Neutrophil (primary cell): ENCODE data around the gene HOXA2.

Source experiments
- H3K27ac ChIP-seq: fragments of 200-600 bp; sonication (generic); 2 replicates; pipeline ENCODE4 v1.5.1; 2016; ENCODE audit warnings: mild to moderate bottlenecking, moderate library complexity
- H3K27me3 ChIP-seq: fragments of 200-600 bp; sonication (generic); 2 replicates; pipeline ENCODE4 v1.6.0; 2016; ENCODE audit warnings: mild to moderate bottlenecking
- H3K36me3 ChIP-seq: fragments of 200-600 bp; sonication (generic); 2 replicates; pipeline ENCODE4 v1.5.1; 2017
- H3K4me1 ChIP-seq, 2 experiments: fragments of 200-600 bp in 1 of 2; sonication (generic) in 1 of 2; 1 replicate in 1 of 2; 2 replicates in 1 of 2; pipeline versions ENCODE4 v1.5.1 to v1.6.1; 2013 to 2016; ENCODE audit warnings: low read depth in 1 of 2, low read length in 1 of 2, mild to moderate bottlenecking in 1 of 2, moderate library complexity in 1 of 2; ENCODE audit not compliant: control insufficient read depth in 1 of 2, insufficient read depth in 1 of 2
- H3K4me3 ChIP-seq, 2 experiments: fragments of 200-600 bp in 1 of 2; sonication (generic) in 1 of 2; 1 replicate in 1 of 2; 2 replicates in 1 of 2; pipeline ENCODE4 v1.5.1; 2013 to 2016; ENCODE audit warnings: low read depth in 1 of 2, low read length in 1 of 2, mild to moderate bottlenecking in 1 of 2, moderate library complexity in 1 of 2
- H3K9me3 ChIP-seq: fragments of 200-600 bp; sonication (generic); 2 replicates; pipeline ENCODE4 v1.5.1; 2016
- CTCF ChIP-seq: fragments of 200-600 bp; sonication (generic); IDR thresholded peaks from 2 replicates; pipeline ENCODE4 v1.5.1; 2016; ENCODE audit warnings: antibody characterized with exemption

The HOXA2 gene

GRCh38 chr7:27101171-27101956 is 1.1 kb downstream of the HOXA2 start:
- no peak overlapping the region for H3K27ac ChIP-seq
- H3K9me3 ChIP-seq, result no peaks in the 10 kb centered on the region
- H3K4me1 ChIP-seq, result peaks cover 23 to 37% of the 10 kb centered on the region in 2 experiments
- peaks cover 36% of the 10 kb centered on the region for H3K36me3 ChIP-seq
- TF ChIP-seq CTCF, result no peak
- H3K4me3 ChIP-seq, result no peak overlapping the region
- peaks cover 92% of the 10 kb centered on the region for H3K27me3 ChIP-seq

GRCh38 chr7:27100694-27101170 is 1.8 kb downstream of the HOXA2 start:
- no peak for TF ChIP-seq CTCF
- Histone ChIP-seq H3K9me3 (no peaks in the 10 kb centered on the region), H3K27me3 (peaks cover 86% of the 10 kb centered on the region), H3K27ac (no peak overlapping the region), H3K4me1 (peaks cover 23 to 37% of the 10 kb centered on the region in 2 experiments), H3K36me3 (peaks cover 36% of the 10 kb centered on the region), H3K4me3 (no peak overlapping the region)

- H3K27ac ChIP-seq, result no peak overlapping the region
- no peak for TF ChIP-seq CTCF
- no peaks in the 10 kb centered on the region for H3K9me3 ChIP-seq
- peaks cover 84% of the 10 kb centered on the region for H3K27me3 ChIP-seq
- H3K4me3 ChIP-seq, result no peak overlapping the region
- H3K36me3 ChIP-seq, result peaks cover 36% of the 10 kb centered on the region
- H3K4me1 ChIP-seq, result peaks cover 32 to 47% of the 10 kb centered on the region in 2 experiments
These were observed 2.8 kb downstream of the HOXA2 start for GRCh38 chr7:27099453-27100370.

GRCh38 chr7:27098578-27099451 is 3.7 kb downstream of the HOXA2 start:
- Histone ChIP-seq H3K9me3 (no peaks in the 10 kb centered on the region), H3K36me3 (peaks cover 36% of the 10 kb centered on the region), H3K27ac (peak overlapping the region; percentile 96), H3K4me1 (peaks cover 32 to 50% of the 10 kb centered on the region in 2 experiments), H3K27me3 (peaks cover 84% of the 10 kb centered on the region), H3K4me3 (peak overlapping the region; percentile 95 to 99)
- no peak for TF ChIP-seq CTCF
